GM12878 (cell line): ENCODE results near the gene SLC15A1.

ENCODE experiments used
- CHD4 ChIP-seq: fragments of 200-600 bp; sonication (generic); IDR thresholded peaks from 2 replicates; pipeline ENCODE4 v1.6.1; 2016; ENCODE audit warnings: mild to moderate bottlenecking
- CTCF ChIP-seq, 3 experiments: IDR thresholded peaks in 2 of 3; conservative IDR thresholded peaks in 1 of 3; 2 replicates each; pipeline ENCODE4 v1.5.1; 2011; ENCODE audit warnings: low read depth in 3 of 3, low read length in 3 of 3, mild to moderate bottlenecking in 3 of 3, control low read depth in 2 of 3, moderate library complexity in 2 of 3, inconsistent platforms in 1 of 3, mixed read lengths in 1 of 3; ENCODE audit not compliant: control insufficient read depth in 2 of 3, insufficient read depth in 1 of 3; ENCODE audit errors: extremely low read depth in 1 of 3
- MYC ChIP-seq: IDR thresholded peaks from 2 replicates; pipeline ENCODE4 v1.6.1; 2011; ENCODE audit warnings: mild to moderate bottlenecking, low read length, moderate library complexity, inconsistent platforms; ENCODE audit not compliant: insufficient read depth, insufficient replicate concordance, insufficient read length, severe bottlenecking
- POLR2A ChIP-seq: IDR thresholded peaks from 2 replicates; pipeline ENCODE4 v1.6.1; 2011; ENCODE audit warnings: low read depth, mild to moderate bottlenecking, low read length
- RAD51 ChIP-seq: fragments of 450-650 bp; IDR thresholded peaks from 2 replicates; pipeline ENCODE4 v1.6.1; 2016; ENCODE audit warnings: moderate library complexity, mild to moderate bottlenecking, inconsistent platforms
- SP1 ChIP-seq: IDR thresholded peaks from one replicate; pipeline ENCODE4 v1.6.1; 2011; ENCODE audit warnings: low read depth, low read length

GRCh38 chr13:98653463-98653985, 98.9 kb downstream of the SLC15A1 start:
- TF ChIP-seq SP1 (no peak), CHD4 (no peak), MYC (no peak), RAD51 (no peak), POLR2A (no peak), CTCF (IDR thresholded peaks at IDR 0.05 in 2 of 3, conservative IDR thresholded peaks at IDR 0.05 in 1 of 3; ENCODE audit: control insufficient read depth in 2 of 3, extremely low read depth in 1 of 3, insufficient read depth in 1 of 3, low read depth in 3 of 3, low read length in 3 of 3) (peak; percentile 91 to 92 (median 92))
